Cortex of kidney (tissue), 1 donor: ENCODE results near the gene TOM1L2.

Experiments
- DNase-seq: peaks from one replicate; lab custom pipeline; 2025; lab: John Stamatoyannopoulos, UW

Gene TOM1L2

DNA sequence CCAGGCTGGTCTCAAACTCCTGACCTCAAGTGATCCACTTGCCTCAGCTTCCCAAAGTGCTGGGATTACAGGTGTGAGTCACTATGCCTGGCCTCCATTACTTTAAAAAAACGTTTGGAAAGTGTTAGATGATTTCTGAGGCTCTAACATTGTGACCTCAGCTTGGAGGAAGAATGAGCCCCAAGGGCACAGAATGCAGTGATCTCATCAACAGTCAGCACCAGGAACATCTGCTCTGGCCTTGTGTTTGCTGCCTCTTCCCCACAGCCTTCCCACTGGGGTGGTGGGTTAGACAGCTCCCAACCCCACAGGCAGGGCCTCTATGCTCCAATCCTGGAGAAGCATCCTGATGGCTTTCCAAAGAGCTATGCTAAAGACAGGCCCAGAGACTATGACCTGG, 97.7 kb downstream of the TOM1L2 start:
- no peak for DNase-seq

DNA sequence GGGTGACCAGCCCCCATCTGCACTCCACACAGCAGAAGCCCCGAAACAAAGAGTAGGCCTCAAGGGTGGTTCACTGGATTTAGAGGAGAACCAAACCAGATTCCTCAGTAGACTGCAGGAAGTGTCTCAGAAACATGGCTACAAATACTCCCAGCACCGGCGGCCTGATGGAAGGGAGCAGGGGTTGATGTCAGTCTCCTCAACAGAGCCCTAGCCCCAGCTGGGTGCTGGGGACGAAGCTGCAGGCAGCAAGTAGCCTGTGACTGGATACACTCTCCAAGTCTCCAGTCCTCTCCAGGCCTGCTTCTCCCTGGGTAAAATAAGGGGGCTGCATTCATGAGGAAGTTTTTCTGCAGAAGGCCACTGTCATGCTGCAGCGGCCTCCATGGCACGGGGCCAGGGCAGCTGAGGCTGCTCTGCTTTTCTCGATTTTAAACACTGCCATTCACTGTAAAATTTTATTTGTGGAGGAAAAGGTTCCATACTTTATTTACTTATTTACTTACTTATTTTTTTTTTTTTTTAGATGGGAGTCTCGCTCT, 98.7 kb downstream of the TOM1L2 start:
- no peak for DNase-seq

- DNase-seq: no peak
Measured at GRCh38 chr17:17872547-17873345, 99.5 kb downstream of the TOM1L2 start.

DNA sequence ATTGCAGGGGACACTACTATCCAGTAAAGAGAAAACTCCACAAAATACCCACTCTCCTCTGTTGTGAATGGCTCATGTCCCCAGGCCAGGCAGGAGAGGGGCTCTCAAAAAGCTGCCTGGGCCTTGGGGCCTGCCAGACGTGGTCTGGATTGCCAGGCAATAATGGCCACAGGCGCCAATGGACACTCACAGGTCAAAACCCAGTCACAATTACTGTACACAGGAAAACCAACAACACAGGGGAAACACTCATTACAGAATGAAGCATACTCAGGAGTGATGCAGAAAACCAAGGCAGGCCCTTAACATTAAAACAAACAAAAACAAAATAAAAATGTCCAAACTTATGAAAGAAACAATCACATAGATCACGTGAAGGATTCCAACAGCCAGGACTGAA, 100.3 kb downstream of the TOM1L2 start:
- DNase-seq: no peak

GRCh38 chr17:17870247-17870646, 102.0 kb downstream of the TOM1L2 start:
- no peak for DNase-seq

- DNase-seq: no peak
Measured at GRCh38 chr17:17868641-17869522, 103.3 kb downstream of the TOM1L2 start.

- DNase-seq: no peak
Measured at GRCh38 chr17:17866897-17867296, 105.3 kb downstream of the TOM1L2 start.

DNA sequence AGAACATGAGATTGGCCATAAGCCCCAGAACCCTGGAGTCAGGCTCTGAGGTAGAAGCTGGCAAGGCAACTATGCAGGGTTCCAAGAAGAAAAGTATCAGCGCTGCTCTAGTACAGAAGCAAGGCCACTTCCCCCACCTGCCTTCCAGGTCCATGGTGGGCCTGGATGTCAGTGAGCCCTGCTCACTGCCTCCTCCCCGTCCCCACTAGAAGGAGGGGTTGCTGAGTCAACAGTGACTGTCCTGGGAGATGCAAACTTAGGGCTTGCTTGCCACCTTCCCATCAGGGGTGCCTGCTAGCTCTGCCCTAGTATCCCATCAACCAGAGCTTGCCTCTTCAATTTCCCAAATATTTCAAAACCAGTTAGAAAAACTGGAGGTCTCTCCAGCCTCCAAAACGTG, 105.8 kb downstream of the TOM1L2 start:
- DNase-seq: no peak

GRCh38 chr17:17865035-17865434, 107.2 kb downstream of the TOM1L2 start:
- no peak for DNase-seq

- no peak for DNase-seq
Measured at GRCh38 chr17:17860766-17861107, 111.5 kb downstream of the TOM1L2 start.

GRCh38 chr17:17859909-17860765, 112.1 kb downstream of the TOM1L2 start:
- no peak for DNase-seq

GRCh38 chr17:17857496-17857895, 114.7 kb downstream of the TOM1L2 start:
- no peak for DNase-seq

DNA sequence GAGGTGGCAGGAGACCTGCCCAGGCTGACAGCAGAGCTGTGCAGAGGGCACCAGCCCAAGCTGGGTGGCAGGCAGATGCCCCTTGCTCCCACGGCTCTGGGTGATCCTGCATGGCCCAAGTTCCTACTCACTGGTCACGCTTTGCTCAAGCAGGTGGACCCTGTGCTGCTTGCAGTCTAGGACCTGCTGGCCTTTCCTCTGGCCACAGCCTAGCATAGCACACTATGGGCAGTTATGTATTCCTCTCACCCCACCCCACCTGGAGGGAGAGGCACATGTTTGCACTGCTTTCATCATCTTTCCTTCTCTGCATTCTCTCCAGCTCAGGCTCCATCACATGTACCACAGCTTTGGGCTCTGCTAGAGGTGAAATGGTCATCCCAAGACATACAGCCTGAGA, 115.8 kb downstream of the TOM1L2 start:
- DNase-seq: no peak

GRCh38 chr17:17855976-17856375, 116.2 kb downstream of the TOM1L2 start:
- DNase-seq: no peak

DNA sequence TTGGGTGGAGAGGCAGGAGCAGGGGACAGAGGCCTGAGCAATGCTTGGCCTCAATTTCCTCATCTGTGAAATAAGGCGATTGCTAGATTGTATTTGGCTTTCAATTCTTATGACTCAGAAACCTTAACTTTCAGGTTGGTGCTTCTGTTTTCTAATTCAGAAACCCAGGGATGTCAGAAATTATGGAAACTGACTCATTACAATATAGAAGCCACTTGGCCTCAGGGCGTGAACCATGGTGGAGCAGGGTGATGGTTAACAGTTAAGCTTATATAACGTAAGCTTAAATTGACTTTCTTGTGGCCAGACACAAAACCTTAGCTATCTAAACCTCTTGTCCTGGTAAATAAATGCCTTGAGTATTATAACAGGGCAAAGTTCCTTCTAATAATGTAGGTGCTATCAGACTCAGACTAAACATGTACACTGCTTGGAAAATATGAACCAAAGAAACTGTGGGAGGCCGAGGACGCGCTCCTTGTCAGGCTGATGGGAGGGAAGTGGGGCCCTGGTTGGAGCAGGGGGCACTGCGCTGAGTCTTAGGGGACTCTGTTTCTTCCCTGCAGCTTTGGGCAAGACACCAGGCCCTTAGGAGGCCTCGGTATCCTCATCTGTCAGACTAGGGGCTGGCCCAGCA, 118.3 kb downstream of the TOM1L2 start:
- no peak for DNase-seq

DNA sequence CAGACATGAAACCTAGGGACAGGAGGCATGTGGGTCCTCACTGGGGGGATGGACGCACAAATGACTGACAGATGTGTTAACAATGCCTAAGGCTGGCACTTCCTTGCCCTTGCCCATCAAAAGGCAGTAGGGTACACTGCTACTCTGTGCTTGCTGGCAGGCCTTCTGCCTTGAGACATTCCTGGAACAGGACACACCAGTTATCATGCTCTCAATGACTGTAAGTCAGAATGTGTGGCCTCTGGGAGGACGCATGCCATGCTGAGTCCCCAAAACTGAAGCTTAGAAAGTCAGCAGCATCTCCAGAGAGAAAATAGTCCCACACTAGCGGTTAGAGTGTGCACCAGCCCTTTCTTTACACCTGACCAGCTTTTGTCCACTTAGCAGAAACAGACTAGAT, 119.3 kb downstream of the TOM1L2 start:
- no peak for DNase-seq

GRCh38 chr17:17851103-17852002, 120.8 kb downstream of the TOM1L2 start:
- no peak for DNase-seq

GRCh38 chr17:17849845-17850373, 122.3 kb downstream of the TOM1L2 start:
- no peak for DNase-seq

DNA sequence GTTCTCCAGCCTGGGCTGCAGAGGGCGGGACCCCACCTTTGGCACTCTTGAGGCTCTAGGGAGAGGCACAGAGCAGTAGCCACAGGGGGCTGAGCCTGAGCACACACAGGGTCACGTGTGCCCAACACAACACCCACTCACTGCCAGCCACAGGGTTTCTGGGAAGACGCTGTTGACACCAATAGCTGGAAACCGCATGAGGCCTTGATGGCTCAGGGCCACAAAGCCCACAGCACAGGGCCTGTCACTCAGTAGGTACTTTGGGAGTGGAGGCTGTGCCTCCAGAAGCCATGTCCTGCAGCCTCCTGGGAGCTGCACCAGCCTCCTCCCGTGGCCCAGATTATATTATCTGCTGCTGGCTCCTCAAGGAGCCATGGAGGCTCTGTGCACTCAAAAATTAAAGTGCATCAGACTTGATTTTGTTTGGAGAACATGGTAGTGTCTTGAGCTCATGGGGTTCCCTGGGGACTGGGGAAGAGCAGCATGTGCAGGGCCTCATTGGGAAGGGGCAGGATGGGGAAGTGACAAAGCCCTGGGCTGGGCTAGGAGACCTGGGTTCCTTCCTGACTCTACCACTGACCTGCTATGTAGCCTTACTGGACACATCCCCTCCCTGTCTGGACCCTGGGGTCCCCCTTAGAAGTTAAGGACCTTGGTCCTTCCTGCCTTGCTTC, 122.9 kb downstream of the TOM1L2 start:
- no peak for DNase-seq
